ENCODE data around the gene ATXN7.
A peak's percentile ranks its signal among the peaks of the same experiment; 100 is the strongest.

ATXN7 gene

DNA sequence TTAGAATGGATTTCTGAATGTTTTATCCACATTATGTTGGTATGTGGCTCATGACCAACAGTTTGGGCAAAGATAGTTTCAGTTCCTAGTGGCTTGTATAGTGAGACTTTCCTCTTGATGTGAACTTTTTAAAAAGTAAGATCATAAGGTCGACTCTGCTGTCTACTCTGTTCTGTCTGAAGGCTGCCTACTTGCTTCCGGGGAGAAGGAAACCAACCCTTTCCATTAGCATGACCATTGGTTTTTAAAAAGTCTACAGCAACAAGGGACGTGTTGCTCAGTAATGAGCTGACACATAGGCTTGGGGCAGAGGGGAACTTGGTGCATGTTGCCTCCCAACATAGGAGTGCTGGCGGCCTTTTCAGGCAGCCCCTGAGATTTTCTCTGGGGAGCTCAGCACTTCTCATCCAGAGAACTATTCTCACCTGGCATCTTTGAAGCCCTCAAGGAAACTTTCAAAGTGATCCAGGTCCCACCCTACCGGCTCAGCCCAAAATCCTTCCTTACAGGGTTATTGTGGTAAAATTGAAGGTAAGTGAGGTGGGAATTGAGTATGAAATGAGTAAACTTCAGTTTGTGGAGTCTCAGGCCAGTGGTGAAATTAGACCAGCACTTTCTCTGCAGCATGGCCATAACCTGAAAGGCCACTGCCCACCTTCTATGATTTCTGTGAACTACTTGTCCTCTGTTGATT, 129.0 kb downstream of the ATXN7 start:
- DNase-seq = no peak

DNA sequence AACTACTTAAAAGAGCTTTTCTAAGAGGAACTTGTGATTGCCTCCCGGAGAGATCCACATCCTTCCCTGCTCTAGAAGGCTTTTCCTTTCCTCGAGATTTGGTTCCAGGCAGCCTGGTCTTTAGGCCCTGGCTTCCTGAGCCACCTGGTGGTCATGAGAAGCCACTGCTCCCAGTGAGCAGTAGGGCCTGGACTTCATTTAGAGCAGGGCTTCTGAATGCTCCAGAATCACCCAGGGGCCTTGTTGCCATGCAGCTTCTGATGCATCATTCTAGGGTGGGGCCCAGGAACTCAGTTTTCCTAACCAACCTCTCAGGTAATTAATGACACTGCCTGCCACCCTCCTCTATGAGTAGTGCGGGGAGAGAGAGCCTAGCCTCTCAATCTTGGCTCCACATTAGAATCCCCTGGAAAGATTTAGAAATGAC, 130.0 kb downstream of the ATXN7 start:
- no peak for DNase-seq

GRCh38 chr3:63995086-63995485, 131.4 kb downstream of the ATXN7 start:
- no peak for DNase-seq

GRCh38 chr3:63998852-63999754, 135.4 kb downstream of the ATXN7 start:
- no peak for DNase-seq

DNA sequence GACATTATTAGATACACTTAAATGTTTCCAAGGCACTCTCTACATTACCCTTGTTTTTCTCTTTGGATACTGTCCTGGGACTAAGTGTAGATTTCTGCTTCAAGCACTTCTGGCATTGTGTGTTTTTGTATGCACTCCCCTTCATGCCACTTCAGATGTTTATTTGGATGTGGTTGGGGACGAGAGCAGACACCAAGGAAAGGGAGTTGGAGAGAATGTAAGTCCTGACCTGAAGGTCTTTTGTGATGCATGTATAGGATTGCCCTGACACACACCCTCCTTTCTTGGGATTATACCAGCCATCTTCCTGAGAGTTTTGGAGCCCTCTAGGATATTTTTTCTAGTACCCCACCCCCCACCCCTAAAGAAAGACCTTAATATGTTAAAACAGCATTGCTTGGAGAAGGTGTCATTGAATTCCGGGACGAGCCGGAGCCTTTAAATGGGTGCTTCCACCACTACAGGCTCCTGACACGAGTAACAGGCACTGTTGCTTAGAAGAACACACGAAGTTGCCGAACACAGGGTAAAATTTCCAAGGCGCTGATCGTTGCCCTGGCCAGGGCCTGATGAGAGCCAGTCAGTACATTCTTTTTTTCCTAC, 136.9 kb downstream of the ATXN7 start:
- DNase-seq = no peak

DNA sequence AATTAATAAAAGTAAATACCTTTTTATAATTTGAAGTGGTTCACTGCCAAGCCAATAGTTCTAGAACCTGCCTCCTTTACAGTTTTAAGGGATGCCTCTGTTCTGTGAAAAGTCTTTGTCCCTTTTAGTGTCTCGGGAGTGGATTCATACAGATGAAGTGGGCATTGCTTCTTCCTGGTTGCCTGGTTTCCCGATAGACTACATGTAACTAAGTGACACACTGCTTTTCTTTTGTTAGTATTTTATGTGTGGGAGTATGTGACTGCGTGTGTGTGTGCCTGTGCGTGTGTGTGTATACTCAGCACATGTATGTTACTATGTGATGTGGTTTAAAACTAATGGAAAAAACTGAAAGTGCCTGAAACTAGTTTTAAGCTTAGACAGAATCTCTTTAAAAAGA, 138.6 kb downstream of the ATXN7 start:
- DNase-seq = no peak

- DNase-seq = no peak
Observed at GRCh38 chr3:64003589-64003988, 139.9 kb downstream of the ATXN7 start.

- DNase-seq = no peak
Observed at GRCh38 chr3:64008017-64008416, 144.3 kb downstream of the ATXN7 start.

DNA sequence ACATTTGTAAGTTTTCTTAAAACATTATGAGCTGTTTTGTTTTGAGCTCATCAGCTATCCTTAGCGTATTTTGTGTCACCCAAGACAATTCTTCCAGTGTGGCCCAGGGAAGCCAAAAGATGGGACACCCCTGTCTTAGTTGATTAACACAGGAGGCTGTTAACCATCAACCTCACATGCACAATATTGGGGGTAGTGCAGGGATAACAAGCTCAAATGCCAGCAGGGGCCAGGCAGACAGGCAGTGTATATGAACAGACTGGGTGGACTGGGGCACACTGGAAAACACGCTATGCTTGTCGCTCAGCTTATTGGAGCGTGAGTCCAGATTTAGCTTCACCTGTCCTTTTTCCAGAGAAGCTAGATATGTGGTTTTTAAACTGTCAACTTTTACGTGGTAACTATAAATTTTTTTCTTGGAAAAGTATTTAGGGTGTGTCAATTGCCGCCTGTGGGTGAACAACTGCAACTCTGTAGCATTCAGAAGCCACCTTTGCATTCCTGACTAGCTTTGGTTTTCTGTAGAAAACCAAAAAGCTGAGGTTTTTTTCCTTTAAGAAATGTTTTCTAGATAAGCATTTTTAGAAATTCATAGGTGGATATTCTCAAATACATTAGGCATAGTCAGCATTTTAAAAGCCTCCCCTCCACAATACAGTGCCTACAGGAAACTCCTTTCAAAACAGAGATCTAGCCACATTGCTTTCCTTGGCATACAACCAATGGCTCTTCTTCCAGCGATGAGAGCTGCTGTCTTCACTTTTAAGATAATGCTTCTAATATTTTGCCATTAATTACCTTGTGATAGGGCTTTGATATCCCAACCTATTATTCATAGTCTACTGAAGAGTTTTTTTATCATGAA, 145.1 kb downstream of the ATXN7 start:
- no peak for DNase-seq

DNA sequence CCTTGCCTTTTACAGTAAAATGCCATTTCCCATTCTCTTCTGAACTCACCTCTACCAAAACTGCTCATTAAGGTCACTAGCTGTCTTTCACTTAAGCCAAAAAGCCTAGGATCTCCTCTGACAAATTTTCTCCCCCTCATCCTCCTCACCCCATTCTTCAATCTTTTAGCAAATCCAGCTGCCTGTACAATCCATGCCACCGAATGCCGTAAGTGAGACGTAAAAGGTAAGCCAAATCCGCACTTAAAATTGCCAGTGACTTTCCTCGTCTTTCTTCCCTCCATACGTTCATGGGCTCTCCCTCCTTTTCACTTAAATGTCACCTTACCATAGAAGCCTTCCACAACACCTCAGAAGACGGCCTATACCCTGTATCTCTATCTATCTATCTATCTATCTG, 145.9 kb downstream of the ATXN7 start:
- DNase-seq = no peak

DNA sequence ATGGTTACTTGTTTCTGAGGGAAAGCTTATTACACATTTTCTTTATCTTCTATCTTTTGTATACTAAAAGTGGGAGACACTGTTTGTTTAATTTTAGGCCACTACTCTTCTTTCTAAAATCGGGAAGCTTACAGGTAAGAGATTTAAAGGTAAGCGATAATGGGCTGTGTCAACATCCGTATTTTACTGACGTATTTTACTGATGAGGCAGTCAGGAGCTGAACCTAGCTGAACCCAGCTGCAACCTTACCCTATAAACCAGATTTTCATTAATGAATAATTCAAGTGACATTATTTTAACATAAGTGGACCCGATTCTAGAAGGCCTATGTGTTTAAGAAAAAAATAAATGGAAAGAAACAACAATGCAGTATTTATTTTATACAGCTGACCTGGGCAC, 146.5 kb downstream of the ATXN7 start:
- DNase-seq = no peak

GRCh38 chr3:64011685-64012084, 148.0 kb downstream of the ATXN7 start:
- no peak for DNase-seq

GRCh38 chr3:64016941-64017620, 153.4 kb downstream of the ATXN7 start:
- no peak for DNase-seq

DNA sequence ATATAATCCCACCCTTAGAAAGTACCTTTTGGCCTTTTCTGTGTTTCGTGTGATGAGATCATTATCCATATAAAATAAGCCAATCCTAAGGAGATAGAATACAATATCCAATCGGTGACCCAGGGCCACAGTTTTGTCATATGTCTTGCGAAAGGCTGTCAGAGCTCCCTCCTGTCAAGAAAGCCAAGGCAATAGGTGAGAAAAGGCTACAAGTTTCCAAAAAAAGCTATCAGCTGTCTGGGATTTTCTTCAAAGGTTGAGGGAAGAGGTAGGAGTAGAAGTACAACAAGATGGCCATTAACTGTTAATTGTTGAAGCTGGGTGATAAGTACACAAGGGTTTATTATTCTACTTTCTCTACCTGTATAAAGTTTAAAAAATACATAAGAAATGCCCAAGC, 155.6 kb downstream of the ATXN7 start:
- no peak for DNase-seq

DNA sequence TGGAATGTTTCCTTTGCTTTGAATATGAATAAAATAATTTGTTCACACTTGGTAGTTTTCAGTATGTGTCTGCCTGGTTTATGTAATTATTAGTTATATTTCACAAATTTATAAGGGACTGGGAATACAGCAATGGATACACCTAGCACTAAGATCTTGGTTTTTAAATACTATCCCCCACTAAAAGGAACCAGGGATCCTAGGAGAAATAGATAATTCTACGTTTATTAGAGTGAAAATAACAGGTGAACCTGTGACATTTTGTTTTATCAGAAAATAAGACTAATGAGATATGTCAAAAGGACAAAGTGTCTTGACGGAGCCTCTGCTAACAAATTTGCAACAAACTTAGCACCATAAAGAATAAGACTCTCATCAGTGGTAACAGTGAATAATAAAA, 156.2 kb downstream of the ATXN7 start:
- DNase-seq = no peak

- no peak for DNase-seq
Observed at GRCh38 chr3:64021922-64022321, 158.3 kb downstream of the ATXN7 start.

DNA sequence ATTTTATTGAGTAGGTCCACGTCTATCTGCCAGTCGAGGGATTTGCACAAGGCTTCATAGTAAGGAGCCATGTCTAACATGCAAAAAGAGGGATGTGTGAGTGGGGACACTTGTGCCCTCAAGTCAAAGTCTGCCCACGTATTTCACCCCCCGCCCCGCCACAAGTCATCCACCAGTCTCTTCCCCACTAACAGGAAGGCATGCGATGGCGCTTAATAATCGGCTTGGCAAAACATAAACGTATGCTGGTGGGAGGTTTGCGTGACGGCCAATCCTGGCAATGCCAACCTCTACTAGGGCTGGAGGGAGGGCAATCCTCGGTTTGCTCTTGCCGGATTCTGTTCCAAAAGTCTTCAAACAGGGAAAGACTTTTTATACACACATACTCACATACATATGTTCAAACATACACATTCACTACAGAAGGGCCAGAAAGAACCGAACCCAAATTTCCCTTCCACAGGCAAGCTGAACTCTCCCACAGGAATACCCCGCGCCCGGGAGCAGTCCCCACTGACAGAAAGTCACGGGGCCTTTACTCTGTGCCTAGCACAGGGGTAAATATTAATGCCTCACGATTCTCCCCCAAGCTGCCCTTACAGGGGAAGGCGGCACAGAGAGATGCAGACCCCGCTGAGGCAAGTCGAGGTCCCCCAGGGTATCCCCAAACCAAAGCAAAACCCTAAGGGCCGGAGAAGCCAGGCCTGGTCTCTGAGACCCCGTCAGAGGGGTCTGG, 159.0 kb downstream of the ATXN7 start:
- DNase-seq = peak; percentile 57

DNA sequence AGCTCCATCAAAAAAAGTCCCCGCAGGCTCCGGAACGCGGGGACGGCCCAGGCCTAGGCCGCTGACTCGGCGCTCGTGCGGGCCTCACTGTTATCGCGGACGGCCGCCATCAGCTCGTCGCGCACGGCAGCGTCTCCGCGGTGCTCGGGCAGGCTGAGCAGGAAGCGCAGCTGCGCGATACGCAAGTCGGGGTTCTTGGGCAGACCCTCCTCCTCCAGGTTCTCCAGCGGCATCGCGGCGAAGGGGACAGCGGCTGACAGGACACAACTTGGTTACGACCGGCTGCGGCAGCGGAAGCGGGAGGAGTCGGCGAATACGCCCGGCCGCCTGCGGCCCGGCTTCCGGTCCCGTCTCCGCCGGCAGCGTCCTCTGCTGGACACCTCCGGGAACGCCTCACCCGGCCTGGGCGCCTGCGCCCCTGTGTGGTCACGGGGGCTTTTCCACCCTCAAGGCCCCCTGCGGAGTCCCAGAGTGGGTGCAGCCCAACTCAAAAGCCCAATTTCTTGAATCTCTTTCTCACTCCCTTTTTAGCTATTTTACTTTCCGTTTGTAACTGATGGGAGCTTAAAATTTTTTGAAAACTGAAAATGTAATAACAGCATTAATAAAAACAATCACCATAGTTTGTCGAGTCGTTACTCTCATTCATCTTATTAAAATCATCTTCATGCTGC, 159.7 kb downstream of the ATXN7 start, which contains the start of gene PSMD6:
Gene PSMD6, minus strand, starts transcription at position 308 of the 674 bp plus-strand sequence. Its CDS starts 75 bp downstream, at position 233.
- DNase-seq = peak; percentile 99

DNA sequence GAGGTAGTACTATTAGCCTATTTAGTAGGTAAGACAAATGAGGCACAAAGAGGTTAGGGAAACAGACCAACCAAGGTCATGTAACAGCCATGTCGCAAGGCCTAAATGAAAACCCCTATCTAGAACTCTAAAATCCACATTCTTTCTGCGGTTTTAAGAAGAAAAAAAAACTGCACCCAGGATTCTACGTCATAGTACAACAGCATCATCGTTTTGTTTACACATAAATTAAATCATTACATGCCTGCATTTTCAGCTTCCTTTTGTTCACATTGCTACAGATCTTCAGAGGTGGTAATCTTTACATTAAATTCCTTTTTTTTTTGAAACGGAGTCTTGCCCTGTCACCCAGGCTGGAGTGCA, 160.2 kb downstream of the ATXN7 start:
- no peak for DNase-seq

GRCh38 chr3:64026346-64026745, 162.7 kb downstream of the ATXN7 start:
- no peak for DNase-seq

DNA sequence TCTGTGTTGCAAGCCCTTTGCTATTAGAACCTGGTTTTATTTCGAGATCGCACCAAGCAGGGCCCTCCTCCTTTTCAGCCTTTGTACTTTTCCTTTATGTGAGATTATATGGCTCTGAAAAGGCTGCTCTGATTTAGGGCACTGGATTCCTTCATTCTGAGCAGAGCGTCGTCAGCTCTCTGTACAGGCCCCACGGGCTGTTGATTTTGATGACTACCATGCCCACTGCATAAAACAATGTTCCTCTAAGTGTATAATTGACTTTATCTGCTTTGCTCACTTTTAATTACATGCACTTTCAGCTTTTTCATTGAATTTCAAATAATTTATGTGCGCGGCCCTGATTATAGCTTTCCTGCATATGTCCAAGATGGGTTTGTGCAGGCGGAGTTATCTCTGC, 164.0 kb downstream of the ATXN7 start:
- DNase-seq = no peak

All from activated CD8-positive, alpha-beta memory T cell treated with anti-CD3 and anti-CD28 coated beads, Interleukin-2, amount 50 U/mL, for 48 hours (primary cell).